A549 (cell line): ENCODE data around the gene MYO1D. TPM values are rescaled to one million over a fixed set of nuclear protein-coding genes. Genes with fewer than 3 reads are reported as not detected.
"Not testable (repeated sequence)": the region's sequence is repeated elsewhere in the genome, so short reads cannot be mapped to it uniquely, and the experiment has no call there.

ENCODE experiments used
- ATAC-seq, 2 experiments: fragments of 200-7000 bp in 1 of 2; fragments of >200 bp in 1 of 2; cut with Nextera tagmentation in 1 of 2; cut with Tn5 transposase in 1 of 2; 3 replicates each; pipeline versions ENCODE4 v1.8.0 to v1.9.1; 2018 to 2020; ENCODE audit warnings: mild to moderate bottlenecking in 1 of 2, moderate library complexity in 1 of 2
- CTCF ChIA-PET: fragments of 300-600 bp; sonication (Branson Sonifier 250); formaldehyde crosslinking; extraction: SDS; loops from one replicate; lab custom pipeline; 2021; ENCODE audit warnings: antibody characterized with exemption, inconsistent platforms; lab: Yijun Ruan, JAX
- POLR2A ChIA-PET: fragments of 350-600 bp; formaldehyde crosslinking; extraction: SDS; loops from one replicate; lab custom pipeline; 2021; ENCODE audit warnings: antibody characterized with exemption, inconsistent platforms; lab: Yijun Ruan, JAX
- DNase-seq, 2 experiments: peaks; one replicate each; pipeline versions ENCODE4 v3.0.0 to v3.0.0-alpha.2; 2011 to 2016; ENCODE audit warnings: low read depth in 1 of 2, low spot score in 1 of 2
- FAIRE-seq: peaks from 2 replicates; lab custom pipeline; 2011; peaks lifted over from hg19 to GRCh38; lab: Jason Lieb, UNC
- H3K27ac ChIP-seq, 2 experiments: fragments of >200 bp; sonication (Bioruptor Twin); formaldehyde crosslinking; 3 replicates each; pipeline ENCODE4 v1.5.1; 2016 to 2017
- H3K4me1 ChIP-seq: fragments of >200 bp; sonication (Bioruptor Twin); formaldehyde crosslinking; 3 replicates; pipeline ENCODE4 v1.6.1; 2016
- H3K4me2 ChIP-seq: fragments of >200 bp; sonication (Bioruptor Twin); formaldehyde crosslinking; 3 replicates; pipeline ENCODE4 v1.6.1; 2016
- H3K4me3 ChIP-seq: fragments of >200 bp; sonication (Bioruptor Twin); formaldehyde crosslinking; 3 replicates; pipeline ENCODE4 v1.5.1; 2016
- H3K9me3 ChIP-seq: fragments of >200 bp; sonication (Bioruptor Twin); formaldehyde crosslinking; 3 replicates; pipeline ENCODE4 v1.6.1; 2016
- ATOH8 ChIP-seq: fragments of 250-450 bp; sonication (Bioruptor Pico); IDR thresholded peaks from 2 replicates; pipeline ENCODE4 v1.5.0; 2020; ENCODE audit warnings: low read depth, mild to moderate bottlenecking, moderate library complexity
- CBX2 ChIP-seq: fragments of 200-600 bp; sonication (generic); IDR thresholded peaks from 2 replicates; pipeline ENCODE4 v1.6.1; 2016; ENCODE audit warnings: low read depth, mild to moderate bottlenecking, borderline replicate concordance
- CBX8 ChIP-seq: fragments of 200-600 bp; sonication (generic); IDR thresholded peaks from 2 replicates; pipeline ENCODE4 v1.6.1; 2016
- CTCF ChIP-seq: fragments of >200 bp; sonication (Bioruptor Twin); formaldehyde crosslinking; IDR thresholded peaks from 3 replicates; pipeline ENCODE4 v1.5.1; 2016
- E2F6 ChIP-seq: IDR thresholded peaks from 2 replicates; pipeline ENCODE4 v1.6.1; 2012; ENCODE audit warnings: low read depth, borderline replicate concordance
- EHF ChIP-seq: fragments of 250-450 bp; sonication (Bioruptor Pico); IDR thresholded peaks from 2 replicates; pipeline ENCODE4 v1.5.0; 2020; ENCODE audit warnings: mild to moderate bottlenecking
- EHMT2 ChIP-seq: fragments of 200-600 bp; sonication (generic); IDR thresholded peaks from 2 replicates; pipeline ENCODE4 v1.6.1; 2016; ENCODE audit warnings: antibody characterized with exemption, low read depth, mild to moderate bottlenecking, moderate library complexity
- GATA3 ChIP-seq: IDR thresholded peaks from 2 replicates; pipeline ENCODE4 v1.6.1; 2012; ENCODE audit warnings: borderline replicate concordance
- HOXA7 ChIP-seq: fragments of 250-450 bp; sonication (Bioruptor Pico); IDR thresholded peaks from 2 replicates; pipeline ENCODE4 v1.5.0; 2020; ENCODE audit warnings: mild to moderate bottlenecking, moderate library complexity
- JUN ChIP-seq, 2 experiments: fragments of >200 bp; sonication (Bioruptor Twin); formaldehyde crosslinking; IDR thresholded peaks; 2 replicates in 1 of 2; 3 replicates in 1 of 2; pipeline ENCODE4 v1.6.1; 2016 to 2017
- KDM1A ChIP-seq: fragments of 200-600 bp; sonication (generic); IDR thresholded peaks from 2 replicates; pipeline ENCODE4 v1.6.1; 2016; ENCODE audit warnings: low read depth, mild to moderate bottlenecking
- MAZ ChIP-seq: fragments of 150-350 bp; IDR thresholded peaks from 2 replicates; pipeline ENCODE4 v1.6.1; 2014; ENCODE audit warnings: antibody characterized with exemption, low read depth, low read length, borderline replicate concordance
- MYC ChIP-seq: IDR thresholded peaks from 2 replicates; pipeline ENCODE4 v1.6.1; 2012; ENCODE audit warnings: mild to moderate bottlenecking, inconsistent platforms, low read length, improper control_type of control experiment, borderline replicate concordance
- NFE2L2 ChIP-seq: fragments of 150-350 bp; conservative IDR thresholded peaks from 2 replicates; pipeline ENCODE4 v1.6.1; 2014; ENCODE audit warnings: low read length
- POLR2A ChIP-seq: IDR thresholded peaks from 2 replicates; pipeline ENCODE4 v1.6.1; 2012; ENCODE audit warnings: mild to moderate bottlenecking, low read length
- RAD21 ChIP-seq, 2 experiments: fragments of >200 bp in 1 of 2; sonication (Bioruptor Twin) in 1 of 2; formaldehyde crosslinking in 1 of 2; IDR thresholded peaks in 1 of 2; conservative IDR thresholded peaks in 1 of 2; 2 replicates in 1 of 2; 3 replicates in 1 of 2; pipeline ENCODE4 v1.6.1; 2012 to 2018; ENCODE audit warnings: inconsistent platforms in 1 of 2
- RARB ChIP-seq: fragments of 250-450 bp; sonication (Bioruptor Pico); IDR thresholded peaks from 2 replicates; pipeline ENCODE4 v1.8.0; 2021; ENCODE audit warnings: mild to moderate bottlenecking, moderate library complexity
- RNF2 ChIP-seq: fragments of 200-600 bp; sonication (generic); IDR thresholded peaks from 2 replicates; pipeline ENCODE4 v1.6.1; 2016; ENCODE audit warnings: low read depth, mild to moderate bottlenecking, antibody characterized with exemption, moderate library complexity, borderline replicate concordance
- SREBF2 ChIP-seq: fragments of 450-650 bp; IDR thresholded peaks from 2 replicates; pipeline ENCODE4 v1.6.1; 2014; ENCODE audit warnings: mild to moderate bottlenecking, moderate library complexity
- WGBS: methylation state at CpG from one replicate; pipeline ENCODE4 v1.1.6; 2017; ENCODE audit errors: missing lambda C conversion rate; 5-methylcytosine and 5-hydroxymethylcytosine counted together
- polyA plus RNA-seq, 4 experiments: library from polyadenylated mRNA; depleted of rRNA in 3 of 4; stranded (reverse); fragments of >200 nt; fragmentation: RNase III in 1 of 4; extraction: RNeasy Plus Mini Kit Qiagen cat#74134 plus additional on column Dnase treatment in 1 of 4; gene quantifications; 2 replicates in 3 of 4; 3 replicates in 1 of 4; pipeline ENCODE4 v1.2.3, GENCODE V29; 2011 to 2017
- TF ChIP-seq, protein P1 (sequence below): IDR thresholded peaks from 2 replicates; pipeline ENCODE4 v1.6.1; 2012

Gene MYO1D
- polyA plus RNA-seq, 2 of the 4 experiments (the other 2 are of a cell fraction): 2.8 to 4.2 TPM

DNA sequence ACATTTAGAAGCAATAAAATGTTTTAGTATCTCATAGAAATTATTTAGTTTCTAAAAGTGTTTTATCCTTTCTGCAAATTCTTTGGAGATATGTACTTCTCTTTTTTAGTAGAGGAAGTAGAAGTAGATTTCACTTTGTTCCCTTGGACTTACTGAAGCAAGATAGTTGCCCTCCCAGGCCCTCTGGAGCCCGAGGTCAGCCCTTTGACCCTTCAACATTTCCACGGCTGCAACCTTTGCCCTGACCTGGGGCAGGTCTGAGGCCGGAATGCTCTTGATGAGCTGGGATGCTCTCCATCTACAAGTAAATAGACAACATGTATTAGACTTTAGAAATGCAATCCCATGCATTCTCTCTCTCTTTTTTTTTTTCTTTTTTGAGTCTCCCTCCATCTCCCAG is 222.6 kb downstream of the MYO1D start (continued):
- TF ChIP-seq CTCF: no peak
- TF ChIP-seq HOXA7 (CRISPR knock-in tag): no peak
- no peak for TF ChIP-seq NFE2L2
- no peak for TF ChIP-seq JUN (IDR thresholded peaks at IDR 0.05)

DNA sequence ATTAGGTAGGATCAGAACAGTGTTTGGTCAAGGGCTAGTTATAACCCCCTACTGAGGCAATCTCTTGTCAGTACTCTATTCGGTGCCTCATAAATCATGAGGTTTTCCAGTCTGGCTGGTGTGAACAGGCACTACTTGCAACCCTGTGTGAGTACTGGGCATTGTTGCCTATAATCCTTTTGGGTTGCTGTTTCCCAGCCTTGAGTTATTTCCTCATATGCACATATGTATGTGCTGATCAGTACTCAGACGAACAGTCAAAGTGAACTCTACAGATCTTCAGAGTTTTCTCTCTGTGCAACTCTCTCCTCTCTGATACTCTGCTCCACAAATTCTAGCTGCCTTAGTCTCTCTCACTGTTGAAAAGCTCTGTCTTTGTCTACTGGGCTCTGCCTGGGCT is 225.8 kb downstream of the MYO1D start:
- H3K4me2 ChIP-seq: no peak overlapping the region
- no peak overlapping the region for H3K27ac ChIP-seq
- CTCF ChIA-PET: interaction anchor here (0.6 to 0.9 kb wide), 2 partner anchors 8 to 116 kb away, joined by 4 read pairs; no protein-coding TSS in a partner anchor
- peaks cover 17% of the 10 kb centered on the region; the same call in 1 of the 3 replicates for H3K9me3 ChIP-seq
- no peaks in the 10 kb centered on the region for H3K4me1 ChIP-seq
- 88% methylated on average over 2 of the region's 2 CpGs for WGBS
- ATAC-seq (no peak), FAIRE-seq (no peak), DNase-seq (no peak)
- H3K4me3 ChIP-seq: no peak overlapping the region
- POLR2A ChIA-PET: no interaction called here
- TF ChIP-seq RNF2 (no peak), CBX8 (no peak)
- TF ChIP-seq, all 56 proteins: peak for 0

- Histone ChIP-seq H3K9me3 (peaks cover 17% of the 10 kb centered on the region; the same call in 1 of the 3 replicates), H3K4me3 (no peak overlapping the region), H3K27ac (no peak overlapping the region), H3K4me2 (no peak overlapping the region), H3K4me1 (no peaks in the 10 kb centered on the region)
- no peak for ATAC-seq
- DNase-seq: no peak
- CTCF ChIA-PET: interaction anchor here (1.9 kb wide), 1 partner anchor 11 kb away, joined by 6 read pairs; no protein-coding TSS in a partner anchor
- TF ChIP-seq CTCF: no peak
- TF ChIP-seq POLR2A: no peak
- TF ChIP-seq, protein P1, sequence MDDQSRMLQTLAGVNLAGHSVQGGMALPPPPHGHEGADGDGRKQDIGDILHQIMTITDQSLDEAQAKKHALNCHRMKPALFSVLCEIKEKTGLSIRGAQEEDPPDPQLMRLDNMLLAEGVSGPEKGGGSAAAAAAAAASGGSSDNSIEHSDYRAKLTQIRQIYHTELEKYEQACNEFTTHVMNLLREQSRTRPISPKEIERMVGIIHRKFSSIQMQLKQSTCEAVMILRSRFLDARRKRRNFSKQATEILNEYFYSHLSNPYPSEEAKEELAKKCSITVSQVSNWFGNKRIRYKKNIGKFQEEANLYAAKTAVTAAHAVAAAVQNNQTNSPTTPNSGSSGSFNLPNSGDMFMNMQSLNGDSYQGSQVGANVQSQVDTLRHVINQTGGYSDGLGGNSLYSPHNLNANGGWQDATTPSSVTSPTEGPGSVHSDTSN: no peak
- no peak for TF ChIP-seq MYC
- no peak for TF ChIP-seq RAD21 (conservative IDR thresholded peaks at IDR 0.05 in 1 of 2, IDR thresholded peaks at IDR 0.05 in 1 of 2)
- TF ChIP-seq E2F6: no peak
- no peak for TF ChIP-seq RARB (CRISPR knock-in tag)
- POLR2A ChIA-PET: no interaction called here
- no peak for FAIRE-seq
- WGBS: 87% methylated on average over 2 of the region's 2 CpGs
Measured at GRCh38 chr17:32648450-32648849, 228.5 kb downstream of the MYO1D start.

GRCh38 chr17:32646941-32647340 is 230.0 kb downstream of the MYO1D start:
- POLR2A ChIA-PET: no interaction called here
- WGBS: 92% methylated on average over 2 of the region's 2 CpGs
- no peak for ATAC-seq

DNA sequence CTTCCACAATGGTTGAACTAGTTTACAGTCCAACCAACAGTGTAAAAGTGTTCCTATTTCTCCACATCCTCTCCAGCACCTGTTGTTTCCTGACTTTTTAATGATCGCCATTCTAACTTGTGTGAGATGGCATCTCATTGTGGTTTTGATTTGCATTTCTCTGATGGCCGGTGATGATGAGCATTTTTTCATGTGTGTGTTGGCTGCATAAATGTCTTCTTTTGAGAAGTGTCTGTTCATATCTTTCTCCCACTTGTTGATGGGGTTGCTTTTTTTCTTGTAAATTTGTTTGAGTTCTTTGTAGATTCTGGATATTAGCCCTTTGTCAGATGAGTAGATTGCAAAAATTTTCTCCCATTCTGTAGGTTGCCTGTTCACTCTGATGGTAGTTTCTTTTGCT is 235.4 kb downstream of the MYO1D start:
- H3K4me1 ChIP-seq, DNase-seq, H3K27ac ChIP-seq, H3K4me3 ChIP-seq, H3K9me3 ChIP-seq, FAIRE-seq, POLR2A ChIA-PET, H3K4me2 ChIP-seq, ATAC-seq, CTCF ChIA-PET: not testable (repeated sequence)
- WGBS: 82% methylated on average over 2 of the region's 2 CpGs

More at GRCh38 chr17:32646941-32647340, 230.0 kb downstream of the MYO1D start:
- no peak overlapping the region for H3K4me3 ChIP-seq
- no peak overlapping the region for H3K27ac ChIP-seq
- H3K4me1 ChIP-seq: no peaks in the 10 kb centered on the region
- FAIRE-seq: peak; percentile 63
- CTCF ChIA-PET: interaction anchor here (0.6 to 2.3 kb wide), 4 partner anchors 11 to 184 kb away, joined by 3 to 17 read pairs (median 5); no protein-coding TSS in a partner anchor
- H3K9me3 ChIP-seq: peaks cover 17% of the 10 kb centered on the region; the same call in 1 of the 3 replicates
- H3K4me2 ChIP-seq: no peak overlapping the region
- no peak for TF ChIP-seq SREBF2
- no peak for TF ChIP-seq KDM1A
- TF ChIP-seq CBX2: no peak
- no peak for TF ChIP-seq EHF (CRISPR knock-in tag)
- TF ChIP-seq EHMT2: no peak
- no peak for TF ChIP-seq GATA3
- TF ChIP-seq ATOH8 (CRISPR knock-in tag): no peak
- TF ChIP-seq MAZ: no peak
- no peak for DNase-seq
